ENCODE results near the gene EIF3A. TPM values are rescaled to one million over a fixed set of nuclear protein-coding genes. Genes with fewer than 3 reads are reported as not detected.

Gene EIF3A
- total RNA-seq, 1 experiment from 2014 or later, result 214 TPM

GRCh38 chr10:119041326-119041725 is 39.3 kb downstream of the EIF3A start:
- in situ Hi-C loops (cut with HindIII; ENCODE audit: low pct_unique_long_range_greater_than_20kb, low sequenced_read_pairs) (no loop called here), intact Hi-C loops (cut with micrococcal nuclease; ENCODE audit: unreplicated experiment) (no loop called here)
- no peaks in the 10 kb centered on the region for H3K4me1 ChIP-seq (ENCODE audit: control insufficient read depth, insufficient read depth, low read length)
- DNase-seq (ENCODE audit: low read depth, low spot score) (no peak), ATAC-seq (no peak)
- H3K9me3 ChIP-seq (ENCODE audit: control insufficient read depth, insufficient read depth, low read depth, low read length), result no peaks in the 10 kb centered on the region
- no peak overlapping the region for H3K4me3 ChIP-seq (ENCODE audit: low read depth in 2 of 2, low read length in 2 of 2)
- no peak overlapping the region for H3K27ac ChIP-seq (ENCODE audit: low read length)
- POLR2A ChIA-PET, result no interaction called here
- no peaks in the 10 kb centered on the region for H3K27me3 ChIP-seq (ENCODE audit: control insufficient read depth, insufficient read depth, low read length)
- no TSS peak for BruUV-seq (replicated peaks)
- H3K36me3 ChIP-seq (ENCODE audit: control insufficient read depth, insufficient read depth, low read length), result peaks cover 61% of the 10 kb centered on the region
- CTCF ChIA-PET, result interaction anchor here (0.6 kb wide), 1 partner anchor 60 kb away, joined by 5 read pairs; no protein-coding TSS in a partner anchor
- TF ChIP-seq POLR2AphosphoS5 (IDR thresholded peaks at IDR 0.05; ENCODE audit: low read depth, low read length) (no peak), TCF7L2 (IDR thresholded peaks at IDR 0.05; ENCODE audit: low read depth, low read length) (no peak), SIN3A (IDR thresholded peaks at IDR 0.05; ENCODE audit: borderline replicate concordance, insufficient read depth, low read depth, low read length) (no peak), CTCF (IDR thresholded peaks at IDR 0.05) (no peak), REST (IDR thresholded peaks at IDR 0.05; ENCODE audit: insufficient read depth in 1 of 2, low read depth in 2 of 2, low read length in 1 of 2) (no peak)

- TF ChIP-seq POLR2AphosphoS5 (IDR thresholded peaks at IDR 0.05; ENCODE audit: low read depth, low read length) (no peak), SIN3A (IDR thresholded peaks at IDR 0.05; ENCODE audit: borderline replicate concordance, insufficient read depth, low read depth, low read length) (no peak), TCF7L2 (IDR thresholded peaks at IDR 0.05; ENCODE audit: low read depth, low read length) (no peak), CTCF (IDR thresholded peaks at IDR 0.05) (no peak), REST (IDR thresholded peaks at IDR 0.05; ENCODE audit: insufficient read depth in 1 of 2, low read depth in 2 of 2, low read length in 1 of 2) (no peak)
- CTCF ChIA-PET, result no interaction called here
- DNase-seq (ENCODE audit: low read depth, low spot score) (no peak), ATAC-seq (no peak)
- Histone ChIP-seq H3K27ac (ENCODE audit: low read length) (no peak overlapping the region), H3K36me3 (ENCODE audit: control insufficient read depth, insufficient read depth, low read length) (peaks cover 62% of the 10 kb centered on the region), H3K4me3 (ENCODE audit: low read depth in 2 of 2, low read length in 2 of 2) (no peak overlapping the region), H3K4me1 (ENCODE audit: control insufficient read depth, insufficient read depth, low read length) (peaks cover 1% of the 10 kb centered on the region; the same call in 1 of the 2 replicates), H3K27me3 (ENCODE audit: control insufficient read depth, insufficient read depth, low read length) (no peaks in the 10 kb centered on the region), H3K9me3 (ENCODE audit: control insufficient read depth, insufficient read depth, low read depth, low read length) (no peaks in the 10 kb centered on the region)
- in situ Hi-C loops (cut with HindIII; ENCODE audit: low pct_unique_long_range_greater_than_20kb, low sequenced_read_pairs), result no loop called here
- POLR2A ChIA-PET, result interaction anchor here (0.6 kb wide), 1 partner anchor 284 kb away, joined by 3 read pairs; the partner anchor contains the start of gene CACUL1
- intact Hi-C loops (cut with micrococcal nuclease; ENCODE audit: unreplicated experiment), result no loop called here
- BruUV-seq (replicated peaks), result no TSS peak
Observed at GRCh38 chr10:119039161-119039560, 41.5 kb downstream of the EIF3A start.
